GM19463 (cell line): ENCODE data around the gene CACNG6.
"Not testable (repeated sequence)": the region's sequence is repeated elsewhere in the genome, so short reads cannot be mapped to it uniquely, and the experiment has no call there.

Source experiments
- ATAC-seq: cut with Tn5 transposase; IDR thresholded peaks from one replicate; pipeline ENCODE4 v1.9.1; 2021; ENCODE audit warnings: mild to moderate bottlenecking, moderate library complexity; ENCODE audit not compliant: unreplicated experiment

CACNG6 gene, protein sequence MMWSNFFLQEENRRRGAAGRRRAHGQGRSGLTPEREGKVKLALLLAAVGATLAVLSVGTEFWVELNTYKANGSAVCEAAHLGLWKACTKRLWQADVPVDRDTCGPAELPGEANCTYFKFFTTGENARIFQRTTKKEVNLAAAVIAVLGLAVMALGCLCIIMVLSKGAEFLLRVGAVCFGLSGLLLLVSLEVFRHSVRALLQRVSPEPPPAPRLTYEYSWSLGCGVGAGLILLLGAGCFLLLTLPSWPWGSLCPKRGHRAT

DNA sequence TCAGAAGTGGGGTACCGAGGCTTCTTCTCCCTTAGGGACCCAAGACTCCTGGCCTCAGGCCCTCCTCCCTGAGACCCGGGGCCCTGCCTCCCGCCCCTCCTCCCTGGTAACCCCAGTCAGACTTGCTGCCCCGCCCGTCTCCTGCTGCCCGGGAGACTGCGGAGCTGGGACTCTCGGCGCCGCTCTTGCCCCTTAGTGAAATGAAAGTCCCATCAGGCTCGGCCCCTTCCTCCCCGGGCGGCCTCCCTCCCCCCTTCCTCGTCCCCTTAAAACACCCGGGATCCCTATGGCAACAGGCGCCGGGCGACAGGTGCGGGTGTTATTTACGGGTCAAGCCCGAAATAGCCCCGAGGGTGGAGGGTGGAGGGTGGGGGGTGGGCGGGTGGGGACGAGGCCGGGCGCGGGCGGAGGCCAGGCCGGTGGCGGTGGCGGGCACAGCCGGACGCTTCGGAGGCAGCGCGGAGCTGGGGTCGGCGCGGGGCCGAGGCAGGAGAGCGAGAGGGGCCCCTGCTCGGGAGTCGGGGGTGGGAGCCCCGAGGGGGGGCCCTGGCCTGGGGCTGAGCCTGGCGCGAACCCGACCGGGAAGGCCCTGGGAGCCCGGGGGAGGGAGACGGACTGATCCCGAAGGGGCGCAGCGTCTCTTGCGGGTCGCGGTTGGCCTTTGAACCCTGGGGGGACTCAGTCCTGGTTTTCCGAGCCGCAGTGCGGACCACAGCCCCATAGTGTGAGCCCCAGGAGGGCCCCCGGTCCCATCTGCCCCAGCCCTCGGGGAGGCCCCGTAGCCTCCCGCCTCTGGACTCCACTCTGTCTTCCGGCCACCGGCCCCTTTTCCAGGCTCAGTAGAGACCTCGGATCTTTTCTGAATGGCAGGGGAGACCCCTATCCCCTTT, at the start of gene CACNG6:
TSS of gene CACNG6 (plus strand) at position 414 of the 890 bp plus-strand sequence. CDS start 1,241 bp downstream, outside the sequence.
- ATAC-seq: no peak

DNA sequence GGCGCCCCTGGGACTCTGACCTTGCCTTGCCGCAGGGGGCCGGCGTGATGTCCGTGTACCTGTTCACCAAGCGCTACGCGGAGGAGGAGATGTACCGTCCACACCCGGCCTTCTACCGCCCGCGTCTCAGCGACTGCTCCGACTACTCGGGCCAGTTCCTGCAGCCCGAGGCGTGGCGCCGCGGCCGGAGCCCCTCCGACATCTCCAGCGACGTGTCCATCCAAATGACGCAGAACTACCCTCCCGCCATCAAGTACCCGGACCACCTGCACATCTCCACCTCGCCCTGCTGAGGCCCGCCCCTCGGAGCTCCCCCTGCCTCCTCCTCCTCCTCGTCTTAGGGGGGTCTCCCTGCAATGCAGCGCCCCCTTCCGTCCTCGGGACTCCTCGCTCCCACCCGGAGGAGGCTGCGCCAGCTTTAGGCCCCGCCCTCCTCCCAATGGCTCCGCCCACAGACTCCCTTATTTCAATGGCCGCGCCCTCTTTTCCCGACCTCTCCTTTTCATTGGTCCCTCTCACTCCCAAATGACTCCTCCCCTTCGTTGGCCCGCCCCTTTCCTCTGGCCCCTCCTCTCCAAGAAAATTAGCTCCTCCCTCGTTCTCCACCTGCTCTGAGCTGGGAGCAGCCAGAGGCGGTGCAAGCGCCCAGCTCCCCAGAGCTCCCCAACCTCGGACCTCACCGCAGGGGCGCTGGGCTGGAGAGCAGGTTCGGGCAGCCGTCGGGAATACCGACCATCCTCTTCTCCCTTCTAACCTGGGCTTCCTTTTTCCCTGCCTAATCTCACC, 49.2 kb upstream of the CACNG6 start:
- ATAC-seq: no peak

DNA sequence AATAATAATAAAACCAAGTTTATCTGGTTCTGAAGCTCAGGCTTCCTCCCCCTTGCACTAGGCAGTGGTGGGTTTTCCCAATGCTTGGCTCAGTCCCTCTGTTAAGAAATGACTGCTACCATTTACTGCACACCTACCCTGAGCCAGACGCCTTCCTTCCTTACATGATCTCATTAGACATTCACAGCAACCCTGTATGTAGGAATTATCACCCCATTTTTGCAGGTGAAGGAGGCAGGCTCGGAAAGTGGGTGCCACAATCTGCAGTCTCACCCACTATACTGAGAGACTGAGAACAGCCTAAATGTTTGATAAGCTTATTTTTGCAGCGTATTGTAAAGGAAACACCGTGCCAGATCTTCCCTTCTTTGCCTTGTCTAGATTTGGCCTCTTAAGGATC, 47.0 kb upstream of the CACNG6 start:
- no peak for ATAC-seq

DNA sequence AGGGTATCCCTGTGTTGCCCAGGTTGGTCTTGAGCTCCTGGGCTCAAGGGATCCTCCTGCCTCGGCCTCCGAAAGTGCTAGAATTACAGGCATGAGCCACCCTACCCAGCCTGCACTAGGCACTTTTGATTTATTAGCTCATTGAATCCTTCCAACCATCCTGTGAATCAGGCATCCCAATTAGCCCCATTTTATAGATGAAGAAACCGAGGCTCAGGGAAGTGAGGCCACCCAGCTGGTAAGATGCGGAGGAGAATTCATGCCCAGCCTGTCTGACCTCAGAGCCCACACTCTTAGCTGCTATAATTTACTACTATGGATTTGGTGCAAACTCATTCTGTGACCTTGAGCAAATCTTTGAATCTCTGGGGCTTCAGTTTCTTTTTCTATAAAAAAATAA, 46.5 kb upstream of the CACNG6 start:
- ATAC-seq: no peak

DNA sequence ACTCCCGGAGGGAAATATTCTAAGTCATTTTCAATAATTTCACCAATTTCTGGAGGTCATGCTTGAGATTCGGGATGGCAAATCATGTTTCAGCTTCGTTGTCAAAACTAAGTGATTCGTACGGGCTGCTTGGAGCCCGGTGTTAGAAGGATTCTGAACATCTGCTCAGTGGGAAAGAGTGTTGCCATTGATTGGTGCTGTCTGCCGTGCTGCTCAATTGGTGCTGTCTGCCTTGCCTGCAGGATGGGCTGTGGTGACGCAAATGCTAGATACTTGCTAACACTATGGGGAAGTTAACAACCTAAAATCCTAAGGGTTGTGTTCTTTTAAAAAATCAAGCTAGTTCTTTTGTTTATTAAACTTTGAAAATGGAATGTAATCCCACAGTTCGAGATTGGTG, 46.0 kb upstream of the CACNG6 start:
- no peak for ATAC-seq

DNA sequence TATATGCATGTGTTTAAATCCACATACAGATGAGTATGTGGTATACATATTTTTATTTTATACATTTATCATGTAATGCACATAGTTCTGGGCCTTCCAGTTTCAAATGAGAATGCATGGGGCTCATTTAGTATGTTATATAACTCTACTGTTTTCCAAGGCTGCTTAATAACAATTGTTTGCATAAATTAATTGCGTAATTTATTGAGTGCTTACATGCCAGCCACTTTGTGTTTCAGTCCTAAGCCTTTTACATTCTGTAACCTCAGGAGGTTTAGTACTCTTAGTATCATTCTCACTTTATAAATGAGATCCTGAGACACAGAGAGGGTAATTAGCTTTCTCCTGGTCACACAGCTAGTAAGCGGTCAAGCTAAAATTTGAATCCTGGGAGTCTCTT, 45.4 kb upstream of the CACNG6 start:
- no peak for ATAC-seq

DNA sequence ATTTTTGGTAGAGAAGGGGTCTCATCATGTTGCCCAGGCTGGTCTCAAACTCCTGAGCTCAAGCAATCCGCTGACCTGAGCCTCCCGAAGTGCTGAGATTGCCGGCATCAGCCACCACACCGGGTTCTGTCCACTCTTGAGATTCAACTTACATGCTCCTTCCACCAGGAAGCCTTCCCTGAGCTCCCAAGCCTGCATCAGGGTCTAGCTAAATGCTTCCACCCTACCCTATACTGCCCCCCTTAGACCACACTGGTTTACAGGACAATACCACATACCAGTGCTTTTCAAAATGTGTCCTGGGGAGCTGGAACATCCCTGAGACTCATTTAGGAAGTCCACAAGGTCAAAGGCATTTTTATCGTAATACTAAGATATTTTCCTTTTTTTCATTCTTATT, 43.8 kb upstream of the CACNG6 start:
- ATAC-seq: no peak

DNA sequence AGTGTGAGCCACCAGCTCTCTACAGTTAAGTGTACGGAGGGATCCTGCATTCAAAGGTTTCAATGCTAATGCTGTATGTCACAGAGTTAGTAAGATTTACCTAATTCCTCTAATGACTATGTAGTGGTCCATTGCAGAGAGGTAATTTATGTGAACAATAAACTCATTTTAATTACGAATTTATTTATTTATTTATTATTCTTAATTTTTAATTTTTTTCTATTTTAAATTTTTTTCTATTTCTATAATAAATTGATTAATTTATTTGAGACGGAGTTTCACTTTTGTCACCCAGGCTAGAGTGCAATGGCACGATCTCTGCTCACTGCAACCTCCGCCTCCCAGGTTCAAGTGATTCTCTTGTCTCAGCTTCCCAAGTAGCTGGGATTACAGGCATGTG, 42.8 kb upstream of the CACNG6 start:
- ATAC-seq: not testable (repeated sequence)

DNA sequence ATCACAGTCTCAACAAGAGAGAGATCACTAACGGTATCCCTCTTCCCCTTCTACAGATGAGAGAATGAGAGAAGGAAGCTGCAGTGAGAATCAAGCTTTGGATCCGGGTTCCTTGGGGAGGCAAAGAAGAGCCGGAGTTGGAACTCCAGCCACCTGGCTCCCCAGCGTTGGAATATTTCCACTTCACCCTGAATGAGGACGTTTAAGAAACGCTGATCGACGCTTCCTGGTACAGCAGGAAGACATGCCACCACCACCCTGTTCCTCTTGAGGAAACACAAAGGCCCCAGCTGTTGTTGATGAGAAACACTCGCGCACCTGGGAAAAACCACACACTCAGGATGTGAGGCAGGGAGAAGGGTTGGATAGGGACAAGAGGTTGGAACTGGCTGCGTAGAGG, 40.0 kb upstream of the CACNG6 start:
- ATAC-seq: no peak

DNA sequence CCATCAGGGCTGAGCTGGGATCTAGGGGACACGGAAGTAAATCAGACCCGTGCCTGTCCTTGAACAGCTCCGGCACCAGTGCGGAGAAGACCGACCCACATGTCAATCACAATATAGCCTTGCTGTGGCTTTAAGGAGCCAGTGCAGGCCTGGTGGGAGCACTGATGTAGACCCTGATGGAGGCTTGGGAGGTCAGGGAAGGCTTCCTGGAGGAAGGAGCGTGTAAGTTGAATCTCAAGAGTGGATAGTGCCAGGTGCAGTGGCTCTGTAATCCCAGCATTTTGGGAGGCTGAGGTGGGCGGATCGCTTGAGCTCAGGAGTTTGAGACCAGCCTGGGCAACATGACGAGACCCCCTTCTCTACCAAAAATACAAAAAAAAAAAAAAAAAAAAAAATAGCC, 39.5 kb upstream of the CACNG6 start:
- no peak for ATAC-seq

DNA sequence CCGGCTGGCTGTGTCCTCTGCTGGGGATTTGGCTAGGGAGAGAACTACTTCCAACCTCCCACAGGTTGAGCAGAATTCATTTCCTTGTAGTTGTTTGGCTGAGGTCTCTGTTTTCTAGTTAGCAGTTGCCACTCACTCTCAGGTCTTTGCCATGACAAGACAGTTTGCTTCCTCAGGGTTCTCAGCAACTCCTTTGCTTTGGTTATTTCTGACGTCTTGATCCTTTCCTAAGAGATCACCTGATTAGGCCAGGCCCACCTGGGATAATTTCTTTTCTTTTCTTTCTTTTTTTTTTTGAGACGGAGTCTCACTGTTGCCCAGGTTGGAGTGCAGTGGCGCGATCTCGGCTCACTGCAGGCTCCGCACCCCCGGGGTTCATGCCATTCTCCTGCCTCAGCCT, 38.1 kb upstream of the CACNG6 start:
- no peak for ATAC-seq

DNA sequence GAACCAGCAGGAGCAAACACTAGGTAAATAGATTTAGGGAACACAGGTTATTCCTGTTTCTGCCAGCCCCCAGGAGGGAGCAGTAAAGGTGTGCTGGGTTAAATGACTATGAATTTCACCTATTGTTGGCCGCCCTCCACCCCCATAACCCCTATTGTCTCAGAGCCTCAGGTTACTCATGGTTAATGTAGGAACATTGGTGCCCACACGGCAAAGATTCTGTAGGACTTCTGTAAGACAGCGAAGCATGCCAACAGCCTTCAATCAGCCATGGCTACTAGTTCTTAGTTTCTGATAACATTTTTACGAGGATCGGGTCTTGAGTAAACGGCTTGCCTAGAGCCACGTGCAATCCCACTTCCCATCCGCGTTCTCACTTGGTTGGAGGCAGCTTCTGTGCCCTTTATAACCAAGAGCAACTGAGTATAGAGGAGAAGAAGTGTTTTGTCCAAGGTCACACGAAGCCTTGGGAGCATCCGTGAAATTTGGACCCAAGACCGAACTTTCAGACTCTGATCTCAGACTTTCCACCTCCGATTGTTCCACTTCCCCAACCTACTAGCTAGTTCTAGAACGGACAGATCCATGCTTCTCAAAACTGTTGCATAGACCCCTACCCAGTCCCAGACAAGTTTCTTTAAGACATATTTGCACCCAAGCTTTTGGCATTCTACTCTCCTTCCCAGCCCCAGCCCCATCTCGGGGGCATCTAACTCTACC, 33.8 kb upstream of the CACNG6 start:
- ATAC-seq: no peak

DNA sequence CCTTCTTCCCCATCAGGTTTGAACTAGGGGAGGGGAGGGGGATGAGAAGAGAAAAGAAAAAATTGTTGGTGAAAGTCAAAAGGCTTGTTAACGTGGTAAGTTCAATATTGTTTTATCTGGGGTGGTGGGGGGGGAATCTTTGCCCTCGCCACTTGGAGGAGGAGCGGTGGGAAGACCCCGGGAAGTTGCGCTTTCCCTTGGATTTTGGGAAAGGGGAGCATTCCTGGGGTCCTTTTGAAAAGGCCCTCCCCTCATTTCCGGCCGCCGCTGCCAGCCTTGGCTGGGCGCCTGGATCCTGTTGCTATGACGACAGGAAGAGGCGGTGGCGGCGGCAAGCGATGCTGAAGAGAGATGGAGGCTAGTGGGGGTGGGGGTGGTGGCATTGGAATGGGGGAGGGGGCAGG, 33.3 kb upstream of the CACNG6 start:
- no peak for ATAC-seq

DNA sequence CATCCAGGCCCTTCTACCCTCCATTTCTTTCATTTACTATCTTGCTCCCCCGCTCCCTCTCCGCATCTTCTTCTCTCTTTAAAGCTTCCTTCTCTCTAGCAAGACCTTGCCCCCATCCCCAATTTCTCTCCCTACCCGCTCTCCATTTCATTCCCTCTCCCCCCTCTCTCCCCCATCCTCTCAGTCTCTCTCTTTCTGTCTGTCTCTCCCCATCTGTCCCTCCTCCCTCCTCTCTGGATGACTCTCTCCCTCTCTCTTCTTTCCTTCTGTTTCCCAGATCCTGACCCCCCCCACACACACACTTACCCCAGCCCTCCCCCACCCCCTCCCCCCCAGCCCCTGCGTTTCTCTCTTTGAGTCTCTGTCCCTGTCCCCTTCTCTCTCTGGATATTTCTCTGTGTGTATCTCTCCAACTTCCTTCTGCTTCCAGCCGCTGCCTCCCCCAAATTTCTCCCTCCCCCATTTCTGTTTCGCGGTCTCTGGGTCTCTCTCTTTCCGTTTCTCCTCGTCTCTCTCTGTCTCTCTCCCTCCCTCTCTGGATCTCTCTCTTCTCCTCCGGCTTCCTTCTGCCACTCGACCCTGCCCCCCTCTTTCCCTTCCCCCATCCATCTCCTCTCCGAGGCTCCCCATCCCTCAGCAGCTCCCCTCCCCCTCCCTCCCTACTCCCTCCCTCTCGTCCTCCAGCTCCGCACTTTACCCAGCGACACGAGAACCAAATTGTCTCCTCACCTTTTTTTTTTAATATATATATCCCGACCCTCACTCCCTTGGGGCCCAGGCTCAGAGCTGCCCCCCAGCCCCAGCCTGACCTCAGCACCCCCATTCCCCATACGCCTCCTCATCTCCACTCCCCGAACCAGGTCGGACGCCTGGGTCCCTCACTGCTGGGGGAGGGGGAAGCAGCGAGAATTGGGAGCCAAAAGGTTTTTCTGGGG, 32.3 kb upstream of the CACNG6 start:
- ATAC-seq: no peak

DNA sequence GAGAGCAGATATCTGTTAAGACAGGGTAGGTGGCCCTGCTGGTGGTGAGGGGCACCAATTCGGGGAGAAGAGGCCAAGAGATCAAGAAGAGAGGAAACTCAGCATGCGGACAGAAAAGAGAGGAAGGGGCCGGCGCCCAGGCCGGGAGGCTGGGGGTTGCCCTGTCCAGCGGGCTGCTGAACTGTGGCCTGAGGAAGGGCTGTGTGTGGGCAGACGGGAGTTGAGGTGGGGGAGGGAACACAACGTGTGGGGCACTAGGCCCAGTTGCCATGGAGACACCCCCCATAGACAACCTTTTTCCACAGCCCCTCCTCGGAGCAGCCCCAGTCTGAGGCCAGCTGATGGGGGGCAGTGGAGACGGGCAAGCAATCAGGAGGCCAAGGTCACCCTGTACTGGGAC, 31.2 kb upstream of the CACNG6 start:
- no peak for ATAC-seq

DNA sequence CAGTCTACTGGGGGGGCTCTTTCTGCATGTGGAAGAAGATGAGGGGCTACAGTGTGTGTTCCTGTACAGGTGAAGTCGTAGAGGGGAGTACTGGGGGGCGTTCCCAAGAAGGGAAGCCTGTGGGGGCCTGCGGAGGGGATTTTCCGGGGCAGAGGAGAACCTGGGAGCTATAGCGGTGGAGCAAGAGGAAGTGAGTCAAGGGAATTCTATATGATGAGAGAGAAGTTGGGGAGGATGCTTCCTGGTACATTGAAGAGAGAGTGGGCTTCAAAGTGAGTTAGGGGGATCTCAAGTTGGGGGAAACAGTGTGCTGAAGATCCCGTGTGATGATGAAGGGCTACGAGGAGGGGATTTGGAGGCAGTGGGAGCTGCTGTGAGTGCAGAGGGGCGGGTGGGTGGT, 30.6 kb upstream of the CACNG6 start:
- no peak for ATAC-seq

DNA sequence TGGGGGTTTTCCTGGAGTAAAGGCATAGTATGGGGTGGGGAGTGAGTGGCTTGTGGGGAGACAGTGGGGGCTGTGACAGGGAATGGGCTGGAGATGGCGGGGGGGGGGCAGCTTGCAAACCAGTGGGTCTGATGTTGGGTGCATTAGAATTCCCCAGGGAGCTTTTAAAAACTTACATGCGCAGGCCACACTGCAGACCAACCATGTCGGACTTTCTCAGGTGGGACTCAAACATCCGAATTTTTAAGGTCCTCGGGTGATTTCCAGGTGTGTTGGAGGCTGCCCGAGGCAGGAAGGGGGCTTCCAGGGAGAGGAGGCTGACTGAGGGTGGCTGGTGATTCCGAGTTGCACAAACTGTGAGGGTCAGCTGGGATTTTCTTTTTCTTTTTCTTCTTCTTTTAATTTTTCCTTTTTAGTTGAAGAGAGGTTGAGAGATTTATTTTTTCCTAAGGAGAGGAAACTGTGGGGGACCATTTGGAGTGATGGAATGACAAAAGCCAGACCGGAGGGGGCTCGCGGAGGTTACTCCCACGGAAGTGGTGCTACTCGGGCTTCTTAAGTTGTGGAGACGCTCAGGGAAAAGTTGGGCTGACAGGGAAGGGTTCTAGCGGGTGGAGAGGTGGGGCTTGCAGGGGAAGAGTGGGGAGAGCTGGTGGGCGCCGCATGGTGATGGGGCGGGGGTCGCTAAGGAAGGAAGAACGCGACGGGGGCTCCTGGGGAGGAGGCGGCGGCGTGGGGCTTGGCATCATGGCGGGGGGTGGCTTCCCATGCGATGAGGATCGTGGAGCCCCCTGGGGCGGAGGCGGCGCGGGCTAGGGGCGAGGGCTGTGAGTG, 29.7 kb upstream of the CACNG6 start:
- ATAC-seq: no peak

DNA sequence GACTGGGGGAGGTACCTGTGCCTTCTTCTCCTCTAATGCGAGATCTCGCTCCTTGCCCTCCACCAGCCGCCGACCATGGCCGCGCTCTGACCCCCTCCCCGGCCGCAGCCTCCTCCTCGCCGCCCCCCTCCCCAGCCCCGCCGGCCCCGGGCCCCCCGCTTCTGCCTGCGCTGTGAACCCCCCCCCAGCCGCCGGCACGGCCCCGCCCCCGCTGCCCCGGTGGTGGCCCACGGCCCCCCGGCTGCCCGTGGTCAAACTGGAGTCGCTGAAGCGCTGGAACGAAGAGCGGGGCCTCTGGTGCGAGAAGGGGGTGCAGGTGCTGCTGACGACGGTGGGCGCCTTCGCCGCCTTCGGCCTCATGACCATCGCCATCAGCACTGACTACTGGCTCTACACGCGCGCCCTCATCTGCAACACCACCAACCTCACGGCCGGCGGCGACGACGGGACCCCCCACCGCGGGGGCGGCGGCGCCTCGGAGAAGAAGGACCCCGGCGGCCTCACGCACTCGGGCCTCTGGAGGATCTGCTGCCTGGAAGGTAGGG, 28.5 kb upstream of the CACNG6 start, which contains the start of gene CACNG8:
TSS of gene CACNG8 (plus strand) at position 51 of the 545 bp plus-strand sequence.
- no peak for ATAC-seq

DNA sequence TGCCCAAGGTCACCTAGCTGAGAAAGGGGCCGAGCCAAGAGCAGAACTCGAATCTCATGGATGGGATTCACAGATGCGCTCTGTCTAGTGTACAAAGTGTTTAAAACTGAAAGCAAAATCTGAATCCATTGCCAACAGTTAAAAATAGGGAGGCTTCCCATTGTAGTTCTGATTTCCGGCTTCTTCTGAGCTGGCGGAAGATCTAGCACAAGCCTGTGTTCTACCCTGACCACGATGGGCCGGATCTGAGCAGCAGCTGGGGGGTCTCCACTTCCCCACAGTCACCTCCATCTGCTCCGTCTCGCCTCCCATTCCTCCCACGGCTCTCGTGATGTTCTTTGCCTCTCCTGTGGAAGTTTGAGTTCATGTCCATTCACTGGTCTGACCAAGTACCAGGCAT, 26.3 kb upstream of the CACNG6 start:
- ATAC-seq: no peak
